SK-N-SH (cell line): ENCODE measurements around the gene ABCA1. TPM values are rescaled to one million over a fixed set of nuclear protein-coding genes. Genes with fewer than 3 reads are reported as not detected.

ENCODE experiments used
- CTCF ChIA-PET: fragments of 300-600, 350-600 bp; formaldehyde crosslinking; extraction: SDS; loops from one replicate; lab custom pipeline; 2021; lab: Yijun Ruan, JAX
- POLR2A ChIA-PET: fragments of 350-600 bp; sonication (Branson Sonifier 250); formaldehyde crosslinking; extraction: SDS; loops from one replicate; lab custom pipeline; 2020; ENCODE audit warnings: antibody characterized with exemption, inconsistent platforms; lab: Yijun Ruan, JAX
- DNase-seq: peaks from one replicate; pipeline ENCODE4 v3.0.0; 2012
- H2AFZ ChIP-seq: fragments of 200-600 bp; sonication (generic); 2 replicates; pipeline ENCODE4 v1.8.1; 2016; ENCODE audit warnings: antibody characterized with exemption, mild to moderate bottlenecking, low read depth
- H3F3A ChIP-seq: fragments of 200-600 bp; sonication (generic); replicated peaks from 2 replicates; pipeline ENCODE3; 2016; ENCODE audit warnings: antibody characterized with exemption, mild to moderate bottlenecking; ENCODE audit not compliant: insufficient read depth
- H3K27ac ChIP-seq, 2 experiments: fragments of 200-500 bp in 1 of 2; fragments of 200-600 bp in 1 of 2; sonication (Bioruptor generic) in 1 of 2; sonication (generic), shearing (Covaris generic) in 1 of 2; 2 replicates each; pipeline versions ENCODE4 v1.5.1 to v1.6.1; 2014 to 2016; ENCODE audit warnings: low read depth in 2 of 2, inconsistent platforms in 1 of 2, low read length in 1 of 2, mild to moderate bottlenecking in 1 of 2, mixed read lengths in 1 of 2
- H3K27me3 ChIP-seq: fragments of 200-600 bp; sonication (generic), shearing (Covaris generic); 2 replicates; pipeline ENCODE4 v1.6.1; 2016; ENCODE audit warnings: mixed run types; ENCODE audit not compliant: insufficient read depth
- H3K36me3 ChIP-seq, 2 experiments: fragments of 200-500 bp in 1 of 2; fragments of 200-600 bp in 1 of 2; sonication (Bioruptor generic) in 1 of 2; sonication (generic) in 1 of 2; replicated peaks in 1 of 2; 2 replicates each; pipeline versions ENCODE3 to v1.5.1; 2014 to 2016; ENCODE audit warnings: low read length in 1 of 2, mild to moderate bottlenecking in 1 of 2; ENCODE audit not compliant: insufficient read depth in 2 of 2, control insufficient read depth in 1 of 2
- H3K4me1 ChIP-seq, 2 experiments: fragments of 200-500 bp in 1 of 2; fragments of 200-600 bp in 1 of 2; sonication (Bioruptor generic) in 1 of 2; sonication (generic), shearing (Covaris generic) in 1 of 2; 2 replicates each; pipeline versions ENCODE4 v1.5.1 to v1.6.1; 2014 to 2016; ENCODE audit warnings: low read depth in 1 of 2, low read length in 1 of 2, mixed run types in 1 of 2; ENCODE audit not compliant: insufficient read depth in 2 of 2, control insufficient read depth in 1 of 2
- H3K4me2 ChIP-seq: fragments of 200-600 bp; sonication (generic), shearing (Covaris generic); 2 replicates; pipeline ENCODE4 v1.6.1; 2017; ENCODE audit warnings: mixed run types
- H3K4me3 ChIP-seq, 2 experiments: fragments of 200-500 bp in 1 of 2; fragments of 200-600 bp in 1 of 2; sonication (Bioruptor generic) in 1 of 2; sonication (generic), shearing (Covaris generic) in 1 of 2; 2 replicates each; pipeline versions ENCODE4 v1.5.1 to v1.8.1; 2014 to 2016; ENCODE audit warnings: low read depth in 2 of 2, inconsistent platforms in 1 of 2, low read length in 1 of 2, mild to moderate bottlenecking in 1 of 2, mixed read lengths in 1 of 2, moderate library complexity in 1 of 2
- H3K79me2 ChIP-seq: fragments of 200-600 bp; sonication (generic); 2 replicates; pipeline ENCODE4 v1.8.1; 2017; ENCODE audit warnings: mild to moderate bottlenecking; ENCODE audit not compliant: insufficient read depth
- H3K9ac ChIP-seq: fragments of 200-600 bp; sonication (generic); 2 replicates; pipeline ENCODE4 v1.6.1; 2017; ENCODE audit warnings: mixed run types
- H3K9me2 ChIP-seq: fragments of 200-600 bp; sonication (generic); 2 replicates; pipeline ENCODE4 v1.6.1; 2017; ENCODE audit warnings: mixed run types
- H3K9me3 ChIP-seq: fragments of 200-600 bp; sonication (generic); 2 replicates; pipeline ENCODE4 v1.6.1; 2017; ENCODE audit warnings: mixed run types, mild to moderate bottlenecking, moderate library complexity
- H4K20me1 ChIP-seq: fragments of 200-600 bp; sonication (generic); 2 replicates; pipeline ENCODE4 v1.6.1; 2017; ENCODE audit warnings: mild to moderate bottlenecking, mixed run types; ENCODE audit not compliant: insufficient read depth
- EP300 ChIP-seq, 2 experiments: IDR thresholded peaks; 2 replicates each; pipeline versions ENCODE4 v1.4.0 to v1.6.1; 2012; ENCODE audit warnings: borderline replicate concordance in 1 of 2, low read depth in 1 of 2, low read length in 1 of 2
- EZH2phosphoT487 ChIP-seq: fragments of 200-600 bp; sonication (generic); IDR thresholded peaks from 2 replicates; pipeline ENCODE4 v1.6.1; 2017; ENCODE audit warnings: low read depth, mixed run types, mild to moderate bottlenecking, antibody characterized with exemption, moderate library complexity, borderline replicate concordance
- FOSL2 ChIP-seq: IDR thresholded peaks from 2 replicates; pipeline ENCODE4 v1.4.0; 2012; ENCODE audit warnings: low read depth, mild to moderate bottlenecking, moderate library complexity, borderline replicate concordance
- FOXJ3 ChIP-seq: sonication (generic); formaldehyde crosslinking; IDR thresholded peaks from 2 replicates; pipeline ENCODE4 v1.5.1; 2020; ENCODE audit warnings: mild to moderate bottlenecking, missing genetic modification reagents
- GABPA ChIP-seq: IDR thresholded peaks from 2 replicates; pipeline ENCODE4 v1.4.0; 2012; ENCODE audit warnings: low read depth, mild to moderate bottlenecking
- IRF3 ChIP-seq: fragments of 150-350 bp; IDR thresholded peaks from 2 replicates; pipeline ENCODE4 v1.6.1; 2016; ENCODE audit warnings: mild to moderate bottlenecking, low read depth, low read length
- MEF2A ChIP-seq: IDR thresholded peaks from 2 replicates; pipeline ENCODE4 v1.4.0; 2012; ENCODE audit warnings: low read depth, borderline replicate concordance
- NFIC ChIP-seq: IDR thresholded peaks from 2 replicates; pipeline ENCODE4 v1.4.0; 2012; ENCODE audit warnings: borderline replicate concordance
- RAD21 ChIP-seq: IDR thresholded peaks from 2 replicates; pipeline ENCODE4 v1.6.1; 2012; ENCODE audit warnings: mild to moderate bottlenecking, low read length
- RCOR1 ChIP-seq: fragments of 150-350 bp; IDR thresholded peaks from 2 replicates; pipeline ENCODE4 v1.6.1; 2017; ENCODE audit warnings: antibody characterized with exemption, low read length
- REST ChIP-seq: IDR thresholded peaks from 2 replicates; pipeline ENCODE4 v1.6.1; 2012; ENCODE audit warnings: mild to moderate bottlenecking, low read depth, low read length, moderate library complexity
- SIN3A ChIP-seq: IDR thresholded peaks from 2 replicates; pipeline ENCODE4 v1.6.1; 2012; ENCODE audit warnings: low read depth, mild to moderate bottlenecking, low read length, moderate library complexity, borderline replicate concordance
- SMC3 ChIP-seq: IDR thresholded peaks from 2 replicates; pipeline ENCODE4 v1.6.1; 2012; ENCODE audit warnings: low read depth, low read length, improper control_type of control experiment
- TCF12 ChIP-seq: IDR thresholded peaks from 2 replicates; pipeline ENCODE4 v1.4.0; 2012
- TEAD4 ChIP-seq: IDR thresholded peaks from 2 replicates; pipeline ENCODE4 v1.4.0; 2012; ENCODE audit warnings: mild to moderate bottlenecking, borderline replicate concordance; ENCODE audit not compliant: insufficient read depth
- USF1 ChIP-seq: IDR thresholded peaks from 2 replicates; pipeline ENCODE4 v1.4.0; 2012; ENCODE audit warnings: low read depth, borderline replicate concordance
- YY1 ChIP-seq: IDR thresholded peaks from 2 replicates; pipeline ENCODE4 v1.4.0; 2012; ENCODE audit warnings: low read depth, mild to moderate bottlenecking
- ZBTB33 ChIP-seq: IDR thresholded peaks from 2 replicates; pipeline ENCODE4 v1.4.0; 2012; ENCODE audit warnings: low read depth, borderline replicate concordance
- WGBS: methylation state at CpG from one replicate; pipeline ENCODE4 v1.1.6; 2017; ENCODE audit warnings: low lambda C conversion rate; 5-methylcytosine and 5-hydroxymethylcytosine counted together
- polyA plus RNA-seq, 3 experiments: library from polyadenylated mRNA; depleted of rRNA; stranded (reverse); fragments of >200 nt; gene quantifications; 2 replicates each; pipeline ENCODE4 v1.2.3, GENCODE V29; 2012

ABCA1 gene
- polyA plus RNA-seq, 1 of the 3 experiments (the other 2 are of a cell fraction), result 5.3 TPM

- WGBS, result 86% methylated on average over 2 of the region's 2 CpGs
- H3K9me3 ChIP-seq, result no peaks in the 10 kb centered on the region
- DNase-seq, result no peak
- no peak overlapping the region for H3K27ac ChIP-seq
- CTCF ChIA-PET, result interaction anchor here (1.7 kb wide), 1 partner anchor 8 kb away, joined by 5 read pairs; no protein-coding TSS in a partner anchor
- no peaks in the 10 kb centered on the region for H3K9me2 ChIP-seq
- no peak for TF ChIP-seq USF1
- no peak for TF ChIP-seq REST
- TF ChIP-seq GABPA, result no peak
- TF ChIP-seq FOXJ3 (CRISPR knock-in tag), result no peak
- no peak for TF ChIP-seq RAD21
- TF ChIP-seq FOSL2, result no peak
- TF ChIP-seq RCOR1, result no peak
- no peak for TF ChIP-seq MEF2A
- no peak for TF ChIP-seq TCF12
- TF ChIP-seq EP300 (IDR thresholded peaks at IDR 0.05; ENCODE audit: borderline replicate concordance in 1 of 2, low read depth in 1 of 2, low read length in 1 of 2), result no peak
- TF ChIP-seq YY1, result no peak
- TF ChIP-seq SIN3A, result no peak
- no peak for TF ChIP-seq EZH2phosphoT487
- no peak for TF ChIP-seq SMC3
- TF ChIP-seq ZBTB33, result no peak
- no peak for TF ChIP-seq TEAD4
- no peak for TF ChIP-seq NFIC
- TF ChIP-seq IRF3, result no peak
- TF ChIP-seq, all 33 proteins: peak for 0
- Histone ChIP-seq H3K4me2 (no peak overlapping the region), H2AFZ (no peak overlapping the region), H4K20me1 (no peaks in the 10 kb centered on the region), H3F3A (no peaks in the 10 kb centered on the region), H3K9ac (no peak overlapping the region), H3K4me3 (no peak overlapping the region), H3K36me3 (no peaks in the 10 kb centered on the region), H3K4me1 (peaks cover 0 to 3% of the 10 kb centered on the region in 2 experiments; a peak in 1 of 4 replicates), H3K79me2 (no peaks in the 10 kb centered on the region), H3K27me3 (no peaks in the 10 kb centered on the region)
- POLR2A ChIA-PET, result no interaction called here
These were observed 32.7 kb upstream of the ABCA1 start for GRCh38 chr9:104960662-104961061.
